SHP77 treated with DMSO at 0.1 percent for 48 hours (cell line): ENCODE results near the gene ABTB2.

ENCODE experiments used
- DNase-seq: peaks from one replicate; lab custom pipeline; 2025; lab: John Stamatoyannopoulos, UW

The ABTB2 gene

DNA sequence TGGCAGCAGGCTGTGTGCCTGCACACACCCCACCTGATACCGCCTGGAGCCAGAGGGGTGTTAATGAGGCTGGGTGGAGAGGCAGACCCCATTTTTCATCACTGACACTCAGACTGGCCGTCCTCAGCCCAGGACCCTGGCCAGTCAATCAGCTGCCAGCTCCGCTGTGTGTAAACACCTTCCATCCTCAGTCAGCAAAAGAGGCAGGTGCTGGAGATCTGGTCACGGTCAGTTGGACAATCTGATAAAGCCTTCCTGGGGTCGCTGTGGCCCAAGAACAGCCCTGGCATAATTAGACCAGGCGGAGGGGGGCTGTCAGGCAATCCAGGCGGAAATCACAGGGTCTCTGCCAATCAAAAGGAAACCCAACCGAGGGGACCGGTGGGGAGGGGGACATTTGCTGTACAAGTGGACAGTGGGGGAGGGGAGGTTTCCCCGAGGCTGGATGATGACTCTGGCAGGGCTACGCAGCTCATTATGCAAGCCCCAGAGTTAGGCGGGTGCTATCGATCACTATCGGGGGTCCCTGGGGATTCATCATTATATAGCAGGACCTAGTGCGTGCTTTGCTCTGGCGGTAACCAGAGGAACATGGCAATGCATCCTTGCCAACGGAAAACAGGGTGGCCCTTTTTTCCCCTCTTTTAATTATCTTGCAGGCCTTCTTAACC, 72.9 kb downstream of the ABTB2 start:
- peak; percentile 77 for DNase-seq

DNA sequence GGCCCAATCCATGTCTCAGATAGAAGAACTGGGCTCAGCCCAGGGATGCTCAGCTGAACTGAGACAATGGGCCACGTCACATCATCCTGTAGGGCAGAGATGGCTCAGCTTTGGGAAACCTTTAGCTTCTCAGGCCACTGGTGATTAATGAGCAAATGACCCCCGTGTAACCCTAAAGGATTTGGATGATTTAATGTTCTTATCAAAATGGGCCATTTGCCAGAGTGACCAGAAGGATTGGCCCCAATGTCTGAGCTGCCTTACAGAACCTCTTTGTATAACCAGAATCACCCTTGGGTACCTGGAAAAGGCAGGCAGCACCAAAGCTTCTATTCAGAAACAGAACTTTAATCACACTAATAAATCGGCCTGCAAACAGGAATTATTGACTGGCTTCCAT, 73.7 kb downstream of the ABTB2 start:
- DNase-seq = no peak

DNA sequence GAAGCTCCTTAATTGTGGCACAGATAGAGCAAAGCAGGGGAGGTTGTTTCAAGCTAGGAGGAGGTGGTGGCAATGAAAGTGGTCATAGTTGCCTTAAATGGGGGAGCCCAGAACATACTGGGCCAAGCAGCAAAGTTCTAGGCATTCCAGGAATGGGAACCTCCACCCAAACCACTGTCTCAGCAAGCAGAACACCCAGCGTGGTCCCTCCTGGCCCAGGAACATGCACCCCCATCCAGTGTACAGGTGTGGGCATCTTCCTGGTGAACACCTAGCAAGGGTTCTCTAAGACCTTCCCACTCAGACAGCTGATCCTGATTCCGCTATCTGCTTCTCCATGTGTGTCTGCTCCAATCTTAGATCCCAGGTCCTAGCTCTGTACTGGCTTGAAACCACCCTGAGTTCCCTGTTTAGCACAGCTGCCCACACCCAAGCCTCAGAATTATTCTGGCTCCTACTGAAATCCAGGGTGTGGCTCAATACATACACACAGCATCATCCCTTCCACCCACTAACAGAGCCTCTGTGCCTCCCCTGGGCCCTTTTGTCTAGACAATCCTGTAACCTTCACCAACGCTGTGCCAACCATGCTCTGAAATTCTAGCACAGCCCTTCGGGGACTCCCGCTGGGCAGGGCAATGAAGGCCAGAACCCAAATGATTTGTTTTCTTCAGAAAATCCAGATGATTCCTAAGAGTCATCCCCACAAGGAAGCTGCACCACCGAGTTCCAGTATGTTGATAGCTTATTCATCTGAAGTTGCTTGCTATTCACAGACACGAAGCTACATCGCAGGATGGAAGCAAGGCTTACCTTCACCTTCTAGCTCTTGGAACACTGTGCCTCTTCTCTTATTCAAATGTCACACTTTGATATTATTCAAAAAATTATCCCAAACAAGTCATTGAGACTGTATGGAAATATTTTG, 76.6 kb downstream of the ABTB2 start:
- no peak for DNase-seq

DNA sequence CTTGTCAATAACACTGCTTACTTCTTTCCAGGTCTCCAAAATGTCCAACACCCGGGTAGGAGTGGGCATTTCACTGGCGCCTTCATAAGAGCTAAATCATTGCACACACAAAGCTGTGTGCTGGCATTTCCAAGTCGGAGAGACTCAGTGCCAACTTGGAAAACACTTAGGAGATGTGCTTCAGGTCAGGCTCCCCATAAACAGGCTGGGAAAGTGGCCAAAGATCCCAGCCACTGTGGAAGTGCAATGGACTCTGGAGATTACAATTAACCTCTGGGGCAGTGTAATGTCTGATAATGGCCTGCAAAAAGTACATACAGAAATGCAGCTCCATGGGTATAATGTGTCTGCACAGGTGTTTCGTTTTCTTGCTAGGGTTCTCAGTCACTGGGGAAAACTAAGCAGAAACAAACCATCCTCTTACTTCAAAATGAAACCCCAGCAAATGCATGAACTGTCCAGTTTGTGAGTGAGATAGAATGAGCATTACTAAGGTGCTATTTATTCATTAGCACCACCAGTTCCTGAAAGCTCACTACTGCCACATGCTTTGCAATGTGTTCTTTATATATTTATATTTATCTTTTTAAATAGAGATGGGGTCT, 79.0 kb downstream of the ABTB2 start:
- DNase-seq = no peak

DNA sequence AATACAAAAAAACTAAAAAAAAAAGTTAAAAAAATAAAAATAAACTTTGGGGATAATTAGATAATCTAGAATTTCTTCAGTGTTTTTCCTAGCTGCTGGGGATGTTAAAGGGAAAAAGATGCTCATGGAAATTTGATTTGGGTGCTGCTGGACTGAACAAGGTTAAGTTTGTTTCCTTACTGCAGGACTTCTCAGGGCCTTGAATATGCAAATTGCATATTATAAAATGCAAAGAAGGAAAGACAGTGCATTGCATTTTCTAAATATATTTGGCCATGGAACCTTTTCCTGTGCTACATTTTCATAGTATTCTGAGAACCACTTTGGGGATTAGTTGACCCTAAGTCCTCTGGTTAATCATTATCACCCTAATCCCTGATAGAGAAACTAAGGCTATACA, 79.6 kb downstream of the ABTB2 start:
- DNase-seq = no peak

DNA sequence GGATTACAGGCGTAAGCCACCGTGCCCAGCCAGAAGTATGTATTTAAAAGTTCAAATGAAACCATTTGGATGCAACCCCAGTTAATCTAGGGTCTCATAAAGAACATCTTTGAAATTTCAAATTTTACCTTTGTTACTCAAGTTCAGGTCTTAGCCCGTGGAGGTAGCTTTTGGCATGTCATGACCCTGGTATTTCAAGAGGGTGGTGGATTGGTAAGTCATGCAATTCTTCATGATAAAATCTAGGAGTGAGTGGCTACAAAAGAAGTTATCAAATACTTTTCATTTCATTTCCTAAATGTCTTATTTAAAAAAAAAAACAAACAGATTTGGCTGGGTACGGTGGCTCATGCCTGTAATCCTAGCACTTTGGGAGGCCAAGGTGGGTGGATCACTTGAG, 80.6 kb downstream of the ABTB2 start:
- DNase-seq = no peak

DNA sequence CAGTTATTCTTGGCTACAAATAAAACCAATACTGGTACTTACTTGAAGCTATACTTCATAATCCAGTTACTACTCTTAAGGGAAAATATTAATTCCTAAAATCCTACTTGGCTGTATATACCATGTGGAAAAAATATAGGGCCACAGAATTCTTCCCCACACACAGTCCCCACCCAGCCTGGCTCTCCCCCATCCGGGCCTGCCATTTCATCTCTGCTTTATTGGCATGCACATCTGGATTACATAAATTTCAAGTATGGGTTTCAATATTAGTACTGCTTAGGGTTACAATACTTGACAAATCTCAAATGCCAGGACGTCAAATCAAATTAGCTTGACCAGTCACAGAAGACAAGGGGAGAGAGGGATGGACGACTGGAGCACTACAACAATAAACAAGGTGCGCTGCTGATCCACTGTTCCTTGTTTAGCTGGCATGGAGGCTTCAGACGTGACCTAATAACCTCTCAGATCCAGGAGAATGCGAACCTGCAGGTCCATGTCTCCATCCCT, 81.4 kb downstream of the ABTB2 start:
- DNase-seq = no peak

DNA sequence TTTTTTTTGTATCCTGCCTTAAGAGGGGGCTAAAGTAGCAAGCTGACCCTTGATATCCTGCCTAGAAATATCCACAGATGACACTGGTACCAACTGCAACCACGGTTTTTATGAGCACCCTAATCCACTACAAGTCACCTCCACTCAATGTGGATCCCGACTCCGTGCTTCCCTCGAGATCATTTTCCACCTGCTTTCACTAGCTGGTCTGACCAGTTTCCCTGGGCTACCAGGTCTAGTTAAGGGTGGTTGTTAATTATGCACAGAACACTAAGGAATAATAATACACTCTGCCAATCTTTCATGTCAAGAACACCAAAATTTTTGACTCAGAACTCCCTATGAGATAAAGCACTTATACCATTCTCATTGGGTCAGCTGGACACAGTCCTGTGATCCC, 82.3 kb downstream of the ABTB2 start:
- no peak for DNase-seq

DNA sequence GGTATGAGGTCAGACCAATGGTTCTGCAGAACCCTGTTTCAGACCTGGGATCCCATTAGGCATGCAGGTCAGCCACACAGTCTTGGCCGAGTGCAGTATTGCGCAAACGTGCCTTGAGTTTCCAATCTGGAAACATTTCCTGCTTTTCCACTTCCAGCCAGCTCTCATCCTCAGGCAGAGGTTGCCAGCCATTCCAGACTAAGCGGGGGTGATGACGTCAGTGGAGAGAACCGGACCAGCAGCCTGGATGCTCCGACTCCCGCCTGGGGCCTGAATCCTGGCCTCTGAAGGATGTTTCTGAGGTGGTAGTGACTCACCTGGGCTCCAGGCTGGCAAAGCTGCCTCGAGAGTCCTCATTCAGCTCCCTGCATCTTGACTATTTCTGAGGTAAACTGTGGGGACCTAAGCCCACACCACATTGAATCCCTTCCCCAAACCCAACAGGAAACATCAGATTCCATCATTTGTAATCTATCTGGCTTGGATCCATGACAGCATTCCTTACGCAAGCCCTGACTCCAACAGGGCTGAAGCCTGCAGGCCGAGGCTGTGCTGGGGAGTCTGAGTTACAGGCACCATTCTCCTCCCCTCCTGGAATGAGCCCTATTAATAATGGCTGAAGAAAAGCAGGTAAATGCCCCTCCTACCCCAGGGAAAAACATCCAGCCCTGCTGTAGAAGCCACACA, 83.0 kb downstream of the ABTB2 start:
- peak; percentile 21 for DNase-seq

DNA sequence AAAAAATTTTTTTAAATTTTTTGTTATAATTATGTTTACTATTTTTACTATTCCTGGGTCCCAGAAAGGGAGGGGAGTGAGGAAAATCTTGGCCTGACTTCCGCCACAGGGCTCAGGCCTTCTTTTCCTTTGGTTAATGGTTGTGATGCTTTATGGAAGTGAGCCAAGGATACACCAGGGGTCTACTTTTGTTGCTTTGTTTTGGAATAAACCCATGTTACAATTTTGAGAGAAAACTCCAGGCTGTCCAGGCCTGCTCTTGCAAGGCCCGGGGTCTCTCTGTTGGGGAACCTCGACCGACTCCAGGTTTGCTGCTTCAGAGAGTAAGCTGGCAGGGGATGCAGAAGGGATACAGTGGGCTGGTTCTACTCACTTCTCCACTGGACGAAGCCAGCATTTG, 84.7 kb downstream of the ABTB2 start:
- DNase-seq = no peak

DNA sequence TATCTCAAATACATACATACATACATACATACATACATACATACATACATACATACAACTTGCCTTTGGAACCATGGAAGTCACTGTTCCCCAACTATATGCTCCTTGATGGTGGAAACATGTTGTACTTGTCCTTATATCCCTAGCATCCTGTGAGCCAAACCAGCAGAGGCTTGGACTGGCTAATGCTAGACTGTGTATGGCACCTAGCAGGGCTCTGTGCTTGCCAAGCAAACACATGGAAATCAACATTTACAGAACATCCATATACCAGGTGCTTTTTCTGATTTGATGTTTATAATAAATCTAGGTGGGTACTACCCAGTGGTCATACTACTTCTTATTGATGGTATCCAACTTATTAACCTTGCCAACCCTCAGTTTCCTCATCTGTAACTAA, 86.1 kb downstream of the ABTB2 start:
- no peak for DNase-seq

DNA sequence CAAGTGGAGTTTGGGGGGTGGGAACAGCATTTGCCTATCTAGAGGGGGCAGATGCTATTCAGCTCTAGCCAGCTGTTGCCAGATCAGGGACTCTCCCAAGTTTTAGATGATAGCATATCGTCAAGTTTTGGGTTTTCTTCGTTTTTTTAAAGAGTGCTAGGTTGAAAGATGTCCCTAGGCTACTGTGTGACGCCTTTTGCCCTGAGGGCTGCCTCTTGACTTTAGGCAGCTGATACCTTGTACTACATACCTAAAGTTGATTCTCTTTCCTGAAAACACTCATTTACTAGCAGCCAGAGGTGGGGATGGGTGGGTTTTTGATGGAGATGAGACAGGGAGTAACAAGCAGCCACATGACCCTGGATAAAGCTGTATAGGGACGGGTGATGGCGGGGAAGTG, 87.1 kb downstream of the ABTB2 start:
- no peak for DNase-seq

DNA sequence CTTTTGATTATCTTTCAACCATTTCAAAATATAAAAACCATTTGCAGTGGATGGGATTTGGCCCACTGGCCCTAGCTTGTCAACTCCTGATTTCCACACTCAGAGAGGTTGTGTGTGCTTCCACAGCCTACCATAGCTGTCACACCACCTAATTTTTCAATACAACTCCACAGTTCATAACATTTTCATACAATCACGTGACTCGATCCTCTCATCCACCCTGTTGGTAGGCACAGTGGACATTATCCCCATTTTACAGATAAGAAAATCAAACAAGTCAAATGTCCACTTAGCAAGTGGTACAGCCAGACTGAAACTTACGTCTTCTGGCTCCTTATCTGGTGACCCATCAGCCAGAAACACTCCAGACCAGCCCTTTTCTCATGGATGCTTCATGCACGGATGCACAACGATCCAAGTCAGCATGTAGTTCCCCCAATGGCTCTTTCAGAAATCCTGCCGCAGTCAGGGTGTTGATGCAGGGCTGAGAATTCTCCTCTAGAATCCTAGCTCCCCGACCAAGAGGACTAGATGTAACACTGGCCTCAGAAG, 88.0 kb downstream of the ABTB2 start:
- DNase-seq = no peak

DNA sequence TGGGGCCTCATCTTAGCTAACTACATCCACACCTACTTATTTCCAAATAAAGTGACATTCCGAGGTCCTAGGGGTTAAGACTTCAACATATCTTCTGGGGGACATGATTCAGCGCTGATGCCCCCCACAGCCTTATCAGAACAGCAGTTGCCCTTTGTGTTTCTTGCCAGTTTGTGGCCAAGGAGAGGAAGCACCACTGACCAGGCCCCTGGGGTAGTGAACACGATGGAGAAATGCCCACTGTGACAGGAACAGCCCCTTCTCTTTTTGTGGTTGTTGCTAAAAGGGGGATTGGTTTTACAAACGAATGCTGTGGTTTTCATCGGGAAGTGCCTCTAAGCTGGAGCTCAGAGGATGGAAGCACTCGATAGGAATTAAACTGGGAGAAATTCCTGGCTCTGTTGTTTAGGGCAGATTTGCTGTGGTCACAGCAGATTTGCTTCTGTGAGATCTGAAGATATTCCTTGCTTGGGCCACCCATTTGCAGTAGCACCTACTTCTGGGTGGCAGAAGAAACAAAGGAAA, 88.8 kb downstream of the ABTB2 start:
- no peak for DNase-seq

DNA sequence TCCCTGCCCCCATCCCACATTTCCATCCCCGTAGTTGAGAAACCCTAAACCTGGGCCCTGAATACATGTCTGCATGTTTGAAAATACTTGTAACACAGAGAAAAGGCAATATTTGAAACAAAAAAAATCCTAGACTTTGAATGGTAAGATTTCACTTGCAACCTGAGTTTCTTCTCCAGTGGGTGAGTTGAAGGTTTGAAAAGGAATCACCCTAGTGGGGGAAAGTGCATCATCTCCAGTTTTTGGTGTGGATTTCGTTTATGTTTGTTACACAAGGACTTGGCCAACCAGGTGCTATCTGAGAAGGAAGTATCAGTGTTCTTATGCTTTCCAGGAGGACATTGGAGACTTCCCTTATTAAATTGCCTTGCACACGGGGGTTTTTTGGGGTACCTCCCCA, 90.4 kb downstream of the ABTB2 start:
- no peak for DNase-seq

DNA sequence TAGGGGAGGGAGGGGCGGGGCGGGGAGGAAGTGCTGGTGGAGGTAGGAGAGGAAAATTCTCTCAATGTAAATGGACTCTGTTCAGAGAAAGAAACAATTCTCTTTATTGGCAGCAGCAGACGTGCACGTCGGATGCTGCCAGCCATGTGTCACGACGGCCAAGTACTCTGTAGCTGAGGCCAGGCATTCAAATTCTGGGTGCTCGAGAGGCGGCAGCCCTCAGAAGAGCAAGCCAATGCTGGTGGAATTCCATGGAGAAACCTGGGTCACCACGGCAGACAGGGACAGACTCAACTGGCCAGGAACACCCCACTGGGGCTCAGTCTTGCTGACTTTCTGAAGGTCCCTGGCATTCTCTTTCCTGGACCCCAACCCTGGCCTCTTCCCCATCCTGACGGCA, 90.8 kb downstream of the ABTB2 start:
- no peak for DNase-seq

DNA sequence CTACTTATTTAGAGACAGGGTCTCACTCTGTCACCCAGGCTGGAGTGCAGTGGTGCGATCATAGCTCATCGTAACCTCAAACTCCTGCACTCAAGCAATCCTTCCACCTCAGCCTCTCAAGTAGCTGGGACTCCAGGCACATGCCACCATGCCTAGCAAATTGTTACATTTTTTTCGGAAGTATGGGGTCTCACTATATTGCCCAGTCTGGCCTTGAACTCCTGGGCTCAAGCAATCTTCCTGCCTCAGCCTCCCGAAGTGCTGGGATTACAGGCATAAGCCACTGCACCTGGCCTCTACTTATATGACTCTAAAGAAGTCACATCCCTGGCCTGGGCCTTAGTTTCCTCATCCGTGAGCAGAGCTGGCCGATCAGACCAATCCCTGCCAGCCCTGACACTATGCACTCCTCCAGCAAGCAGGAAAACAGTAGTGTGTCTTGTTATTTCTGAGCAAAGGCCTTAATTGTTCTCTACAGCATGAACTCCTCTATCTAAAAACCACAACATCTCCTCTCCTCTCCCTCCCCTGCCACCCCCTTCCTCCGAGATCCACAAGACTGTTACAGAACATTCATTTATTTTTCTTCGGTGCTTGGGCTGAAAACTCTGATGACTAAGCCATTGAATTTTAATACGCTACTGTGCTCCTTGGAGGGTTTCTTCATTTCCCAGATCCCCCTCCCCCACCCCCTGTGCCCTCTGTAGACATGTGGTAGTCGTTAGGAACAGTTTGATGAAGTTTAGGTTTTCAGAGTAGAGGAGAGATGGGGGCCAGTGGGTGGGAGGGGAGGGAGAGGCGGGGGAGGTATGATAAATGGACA, 91.5 kb downstream of the ABTB2 start:
- no peak for DNase-seq

DNA sequence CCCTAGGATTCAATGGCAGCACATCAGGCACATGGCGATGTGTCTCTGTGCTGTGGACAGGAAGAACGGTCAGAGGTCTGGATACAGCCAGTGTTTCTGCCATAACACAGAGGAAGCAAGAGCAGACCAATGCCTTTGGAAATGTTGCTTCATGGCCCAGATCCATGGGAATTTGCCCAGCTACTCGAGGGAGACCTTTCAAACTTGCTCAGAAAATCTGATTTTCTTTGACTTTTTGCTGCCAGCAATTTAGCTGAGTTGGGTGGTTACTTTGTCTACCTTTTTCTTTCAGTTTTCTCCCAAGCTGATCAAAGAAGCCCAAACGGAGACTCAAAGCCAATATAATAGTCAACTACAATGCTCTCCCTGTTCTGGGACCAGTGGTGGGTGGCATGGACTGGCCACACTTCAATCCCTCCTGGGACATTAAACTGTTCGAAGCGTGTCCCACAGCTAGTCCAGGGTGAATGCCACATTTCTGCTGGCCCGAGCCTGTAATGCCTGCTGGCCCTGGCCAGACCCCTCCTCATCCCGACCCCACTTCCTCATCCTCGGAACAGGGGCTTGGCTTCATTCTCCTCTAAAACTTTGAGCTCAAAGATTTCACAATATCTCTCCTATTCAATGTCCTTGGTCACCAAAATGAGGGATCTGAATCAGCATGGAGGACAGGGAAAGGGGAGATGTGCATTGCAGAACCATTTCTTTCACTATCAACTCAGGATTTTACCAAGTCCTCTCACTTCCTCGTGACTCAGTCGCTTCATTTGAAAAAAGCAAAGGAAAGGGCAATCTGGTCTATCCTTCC, 93.3 kb downstream of the ABTB2 start:
- DNase-seq = no peak

DNA sequence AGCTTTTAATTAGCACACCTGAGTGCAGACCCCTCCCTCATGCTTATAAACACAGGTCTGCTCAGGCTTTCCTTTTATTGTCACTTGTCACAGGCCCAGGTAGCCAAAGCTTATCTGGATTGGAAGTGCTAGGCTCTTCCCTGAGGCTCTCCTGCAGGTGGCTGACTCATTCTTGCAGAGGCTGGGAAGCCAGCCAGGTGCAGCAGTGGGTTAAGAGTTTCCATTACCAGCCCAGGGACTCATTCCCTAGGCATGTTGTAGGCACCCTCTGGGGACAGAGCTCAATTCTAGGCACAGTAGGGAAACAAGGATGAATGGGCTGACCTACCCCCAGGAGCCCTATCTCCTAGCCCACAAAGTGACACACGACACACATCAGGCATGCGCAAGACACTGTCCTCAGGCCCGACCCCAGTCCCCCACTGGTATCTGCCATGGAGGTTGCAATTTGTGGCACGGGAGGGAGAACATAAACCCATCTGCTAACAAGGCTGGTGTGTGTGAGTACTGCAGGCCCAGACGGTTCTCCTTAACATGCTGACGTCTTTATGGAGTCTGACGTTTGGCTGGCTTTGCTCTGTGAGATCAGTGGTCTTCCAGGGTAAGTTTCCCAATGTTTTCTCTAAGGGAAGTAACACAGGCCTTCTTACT, 94.2 kb downstream of the ABTB2 start:
- peak; percentile 10 for DNase-seq
